Calu3 (cell line): Measurements from ENCODE around the gene UBTF. TPM values are rescaled to one million over a fixed set of nuclear protein-coding genes. Genes with fewer than 3 reads are reported as not detected.

Experiments
- BruUV-seq: library from RNA; stranded (reverse); fragments of 400-500 nt; replicated peaks from 2 replicates; lab custom pipeline; 2021; lab: Mats Ljungman, UMichigan
- CTCF ChIA-PET: fragments of 300-600 bp; sonication (Branson Sonifier 250); formaldehyde crosslinking; loops from one replicate; lab custom pipeline; 2022; ENCODE audit warnings: antibody characterized with exemption; lab: Charles Lee
- DNase-seq: peaks from one replicate; pipeline ENCODE4 v3.0.0; 2022
- H3K27ac Mint-ChIP-seq: one replicate; pipeline ENCODE4 v1.8.0; 2022; ENCODE audit warnings: mixed read lengths; ENCODE audit not compliant: unreplicated experiment
- H3K27me3 Mint-ChIP-seq: one replicate; pipeline ENCODE4 v1.8.0; 2022; ENCODE audit warnings: mixed read lengths; ENCODE audit not compliant: unreplicated experiment
- H3K36me3 Mint-ChIP-seq: one replicate; pipeline ENCODE4 v1.8.0; 2022; ENCODE audit warnings: mild to moderate bottlenecking, moderate library complexity, mixed read lengths; ENCODE audit not compliant: insufficient read depth, unreplicated experiment
- H3K4me1 Mint-ChIP-seq: one replicate; pipeline ENCODE4 v1.8.0; 2022; ENCODE audit warnings: mild to moderate bottlenecking, low read depth, mixed read lengths; ENCODE audit not compliant: unreplicated experiment
- H3K4me3 Mint-ChIP-seq: one replicate; pipeline ENCODE4 v1.8.0; 2022; ENCODE audit warnings: mild to moderate bottlenecking, low read depth, moderate library complexity, mixed read lengths; ENCODE audit not compliant: unreplicated experiment
- H3K9me3 Mint-ChIP-seq: one replicate; pipeline ENCODE4 v1.8.0; 2022; ENCODE audit warnings: low read depth, mixed read lengths; ENCODE audit not compliant: unreplicated experiment
- CTCF ChIP-seq: fragments of 200-600 bp; IDR thresholded peaks from one replicate; pipeline ENCODE4 v1.8.0; 2022; ENCODE audit warnings: antibody characterized with exemption; ENCODE audit not compliant: unreplicated experiment
- intact Hi-C: fragments of 100-400 bp; cut with micrococcal nuclease; formaldehyde crosslinking; loops from one replicate; pipeline ENCODE4 v1.10.0; 2022; ENCODE audit not compliant: unreplicated experiment
- total RNA-seq: library from RNA; stranded (reverse); gene quantifications from 2 replicates; pipeline ENCODE4 v1.2.3, GENCODE V29; 2022

Gene UBTF
- total RNA-seq, 1 experiment from 2014 or later: 92.1 TPM

GRCh38 chr17:44260296-44260695 lies 40.8 kb upstream of the UBTF start:
- no peak for DNase-seq
- CTCF ChIA-PET: interaction anchor here (1.3 kb wide), 1 partner anchor 9 kb away, joined by 3 read pairs; no protein-coding TSS in a partner anchor
- H3K4me3 Mint-ChIP-seq: no peak overlapping the region
- no peaks in the 10 kb centered on the region for H3K4me1 Mint-ChIP-seq
- H3K27ac Mint-ChIP-seq: no peak overlapping the region
- H3K27me3 Mint-ChIP-seq: peaks cover 80% of the 10 kb centered on the region
- H3K36me3 Mint-ChIP-seq: no peaks in the 10 kb centered on the region
- BruUV-seq: no TSS peak
- intact Hi-C loops: no loop called here
- H3K9me3 Mint-ChIP-seq: no peaks in the 10 kb centered on the region
- TF ChIP-seq CTCF: no peak

- CTCF ChIA-PET: interaction anchor here (0.5 to 1.3 kb wide), 3 partner anchors 11 to 35 kb away, joined by 3 to 4 read pairs (median 4); no protein-coding TSS in a partner anchor
- no peak for DNase-seq
- Mint-ChIP-seq H3K4me1 (no peaks in the 10 kb centered on the region), H3K27me3 (peaks cover 91% of the 10 kb centered on the region), H3K36me3 (no peaks in the 10 kb centered on the region), H3K27ac (no peak overlapping the region), H3K4me3 (no peak overlapping the region), H3K9me3 (no peaks in the 10 kb centered on the region)
- TF ChIP-seq CTCF: no peak
- no TSS peak for BruUV-seq
- intact Hi-C loops: no loop called here
Measured at GRCh38 chr17:44258811-44259351, 39.4 kb upstream of the UBTF start.

- DNase-seq: no peak
- no peak overlapping the region for H3K4me3 Mint-ChIP-seq
- no peaks in the 10 kb centered on the region for H3K36me3 Mint-ChIP-seq
- H3K27ac Mint-ChIP-seq: no peak overlapping the region
- CTCF ChIA-PET: interaction anchor here (0.5 to 1.3 kb wide), 3 partner anchors 11 to 34 kb away, joined by 3 to 4 read pairs (median 4); no protein-coding TSS in a partner anchor
- TF ChIP-seq CTCF: no peak
- H3K27me3 Mint-ChIP-seq: peaks cover 85% of the 10 kb centered on the region
- no peaks in the 10 kb centered on the region for H3K4me1 Mint-ChIP-seq
- H3K9me3 Mint-ChIP-seq: no peaks in the 10 kb centered on the region
- intact Hi-C loops: no loop called here
- BruUV-seq: no TSS peak
Measured at GRCh38 chr17:44257815-44258760, 38.6 kb upstream of the UBTF start.

- TF ChIP-seq CTCF: no peak
- no peak overlapping the region for H3K4me3 Mint-ChIP-seq
- intact Hi-C loops: no loop called here
- no peak for DNase-seq
- BruUV-seq: no TSS peak
- H3K27ac Mint-ChIP-seq: no peak overlapping the region
- no peaks in the 10 kb centered on the region for H3K36me3 Mint-ChIP-seq
- peaks cover 84% of the 10 kb centered on the region for H3K27me3 Mint-ChIP-seq
- CTCF ChIA-PET: no interaction called here
- H3K4me1 Mint-ChIP-seq: no peaks in the 10 kb centered on the region
- H3K9me3 Mint-ChIP-seq: no peaks in the 10 kb centered on the region
Measured at GRCh38 chr17:44256671-44257070, 37.2 kb upstream of the UBTF start.
